Posterior cingulate gyrus (tissue), 11 donors: Measurements from ENCODE around the gene PDXK.
A peak's percentile ranks its signal among the peaks of the same experiment; 100 is the strongest.

Experiments used
- DNase-seq, 10 donors: peaks; one replicate each; pipeline versions ENCODE4 v3.0.0 to v3.0.0-alpha.2; 2020 to 2021; ENCODE audit warnings: mixed read lengths in 3 of 10
- intact Hi-C: fragments of 100-400 bp; cut with DNase I; formaldehyde crosslinking; loops from one replicate; pipeline ENCODE4 v1.15.1; 2023

Gene PDXK

GRCh38 chr21:43720539-43721166, 1.7 kb downstream of the PDXK start:
- intact Hi-C loops: loop anchor here (10.0 kb wide), 1 partner anchor 56 kb away; no protein-coding TSS in a partner anchor
- DNase-seq: no peak

GRCh38 chr21:43721206-43721605, 2.3 kb downstream of the PDXK start:
- no peak for DNase-seq
- intact Hi-C loops: loop anchor here (10.0 kb wide), 1 partner anchor 56 kb away; no protein-coding TSS in a partner anchor

GRCh38 chr21:43721939-43722338, 3.0 kb downstream of the PDXK start:
- intact Hi-C loops: loop anchor here (10.0 kb wide), 1 partner anchor 57 kb away; no protein-coding TSS in a partner anchor
- no peak for DNase-seq

GRCh38 chr21:43723648-43724047, 4.7 kb downstream of the PDXK start:
- intact Hi-C loops: loop anchor here (10.0 kb wide), 1 partner anchor 59 kb away; no protein-coding TSS in a partner anchor
- DNase-seq: no peak

- peak in 2 of 10 donors; percentile 18 to 41 for DNase-seq
- intact Hi-C loops: loop anchor here (5.0 to 10.0 kb wide), 2 partner anchors 50 to 62 kb away; partner anchors contain the start of gene CSTB
Measured at GRCh38 chr21:43726686-43727518, 8.0 kb downstream of the PDXK start.

GRCh38 chr21:43727519-43728153, 8.7 kb downstream of the PDXK start:
- intact Hi-C loops: loop anchor here (5.0 to 10.0 kb wide), 2 partner anchors 50 to 63 kb away; partner anchors contain the start of gene CSTB
- DNase-seq: peak in 3 of 10 donors; percentile 9 to 79 (median 14)

GRCh38 chr21:43728154-43728466, 9.2 kb downstream of the PDXK start:
- intact Hi-C loops: loop anchor here (5.0 to 10.0 kb wide), 2 partner anchors 49 to 63 kb away; partner anchors contain the start of gene CSTB
- DNase-seq: no peak

GRCh38 chr21:43728467-43729390, 9.8 kb downstream of the PDXK start:
- intact Hi-C loops: loop anchor here (5.0 to 10.0 kb wide), 2 partner anchors 49 to 64 kb away; partner anchors contain the start of gene CSTB
- DNase-seq: peak; percentile 85 to 99 (median 93)

- no peak for DNase-seq
- intact Hi-C loops: no loop called here
Measured at GRCh38 chr21:43731476-43731875, 12.5 kb downstream of the PDXK start.

GRCh38 chr21:43731891-43732711, 13.2 kb downstream of the PDXK start:
- intact Hi-C loops: no loop called here
- peak in 4 of 10 donors; percentile 36 to 77 (median 42) for DNase-seq

- no peak for DNase-seq
- intact Hi-C loops: no loop called here
Measured at GRCh38 chr21:43733060-43733459, 14.1 kb downstream of the PDXK start.

GRCh38 chr21:43733529-43734071, 14.7 kb downstream of the PDXK start:
- DNase-seq: peak in 1 of 10 donors; percentile 84
- intact Hi-C loops: no loop called here

GRCh38 chr21:43734131-43734927, 15.4 kb downstream of the PDXK start:
- no peak for DNase-seq
- intact Hi-C loops: no loop called here

GRCh38 chr21:43734928-43735229, 15.9 kb downstream of the PDXK start:
- DNase-seq: peak in 2 of 10 donors; percentile 79 to 81

GRCh38 chr21:43735236-43736091, 16.5 kb downstream of the PDXK start:
- intact Hi-C loops: no loop called here
- peak in 1 of 10 donors; percentile 76 for DNase-seq

More at GRCh38 chr21:43734928-43735229, 15.9 kb downstream of the PDXK start:
- intact Hi-C loops: no loop called here

GRCh38 chr21:43736224-43736883, 17.4 kb downstream of the PDXK start:
- intact Hi-C loops: no loop called here
- peak in 1 of 10 donors; percentile 81 for DNase-seq
